GM21423 (cell line): Measurements from ENCODE around the gene DNLZ.

Source experiments
- ATAC-seq: cut with Tn5 transposase; IDR thresholded peaks from one replicate; pipeline ENCODE4 v1.9.1; 2021; ENCODE audit warnings: mild to moderate bottlenecking, moderate library complexity; ENCODE audit not compliant: unreplicated experiment

The DNLZ gene

GRCh38 chr9:136377341-136378169, 14.0 kb upstream of the DNLZ start:
- no peak for ATAC-seq

GRCh38 chr9:136376457-136376856, 12.9 kb upstream of the DNLZ start:
- no peak for ATAC-seq

- no peak for ATAC-seq
Measured at GRCh38 chr9:136375096-136375495, 11.6 kb upstream of the DNLZ start.

- no peak for ATAC-seq
Measured at GRCh38 chr9:136374183-136374575, 10.6 kb upstream of the DNLZ start.

GRCh38 chr9:136373300-136374182, 10.0 kb upstream of the DNLZ start, which contains the start of gene CARD9:
TSS of gene CARD9 (minus strand) at chr9:136373669. CDS start at chr9:136372078, 1,591 bp downstream.
- no peak for ATAC-seq

- no peak for ATAC-seq
Measured at GRCh38 chr9:136372561-136373299, 9.2 kb upstream of the DNLZ start.

GRCh38 chr9:136372006-136372405, 8.5 kb upstream of the DNLZ start:
- ATAC-seq = no peak

- ATAC-seq = no peak
Measured at GRCh38 chr9:136371533-136371880, 8.0 kb upstream of the DNLZ start.

- ATAC-seq = no peak
Measured at GRCh38 chr9:136370687-136371532, 7.4 kb upstream of the DNLZ start.

- no peak for ATAC-seq
Measured at GRCh38 chr9:136370037-136370436, 6.5 kb upstream of the DNLZ start.

GRCh38 chr9:136368190-136368589, 4.6 kb upstream of the DNLZ start:
- no peak for ATAC-seq

- no peak for ATAC-seq
Measured at GRCh38 chr9:136367296-136368145, 4.0 kb upstream of the DNLZ start.

GRCh38 chr9:136366826-136367225, 3.3 kb upstream of the DNLZ start:
- no peak for ATAC-seq

GRCh38 chr9:136365775-136366222, 2.3 kb upstream of the DNLZ start:
- ATAC-seq = no peak

GRCh38 chr9:136364942-136365774, 1.6 kb upstream of the DNLZ start:
- no peak for ATAC-seq

GRCh38 chr9:136363949-136364748, 605 bp upstream of the DNLZ start:
- ATAC-seq = no peak

GRCh38 chr9:136362450-136362784, 1.1 kb downstream of the DNLZ start:
- ATAC-seq = no peak
